Measurements from ENCODE around the gene LCN1. TPM values are rescaled to one million over a fixed set of nuclear protein-coding genes. Genes with fewer than 3 reads are reported as not detected.

The LCN1 gene
- total RNA-seq, 4 donors from 2014 or later: not detected

DNA sequence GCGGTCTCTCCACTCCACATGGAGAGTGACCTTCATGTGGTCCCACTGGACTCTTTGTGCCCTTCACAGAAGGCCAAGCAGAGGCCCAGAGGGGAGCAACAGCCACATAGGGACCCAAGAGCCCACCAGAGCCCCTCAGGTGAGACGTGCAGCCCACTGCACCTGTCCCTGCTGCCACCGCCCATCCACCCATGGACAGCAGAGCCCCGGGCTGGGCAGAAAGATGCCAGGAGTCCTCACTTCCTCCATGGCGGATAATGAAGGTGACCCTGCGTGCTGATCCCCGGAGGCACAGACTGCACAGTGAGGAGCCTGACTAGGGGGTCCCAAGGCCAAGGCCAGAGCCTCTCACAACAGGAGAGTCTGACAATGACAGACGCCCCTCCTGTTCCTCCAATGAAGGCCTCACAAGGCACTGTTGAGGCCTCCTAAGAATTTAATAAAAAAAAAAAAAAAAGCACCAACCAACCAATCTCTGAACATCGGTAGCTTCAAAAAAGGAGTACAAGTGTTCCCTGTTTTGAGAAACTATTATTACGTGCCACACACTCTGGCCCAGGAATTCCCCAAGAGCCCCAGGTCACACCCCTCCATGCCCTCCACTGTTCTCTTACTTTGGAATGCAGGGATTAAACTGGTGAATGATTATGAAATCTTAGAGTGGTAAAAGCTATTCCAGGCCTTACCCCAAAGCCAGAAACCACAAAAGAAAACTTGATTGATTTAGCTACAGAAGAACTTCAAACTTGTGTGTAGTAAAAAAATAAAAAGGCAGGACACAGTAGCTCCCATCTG is 44.5 kb upstream of the LCN1 start:
- no peak overlapping the region for H3K27ac ChIP-seq
- peak in 1 of 2 donors; percentile 23 for DNase-seq
- 80 to 85% methylated on average over 8 to 10 of the region's 10 CpGs for WGBS, 2 donors
- H3K36me3 ChIP-seq: no peaks in the 10 kb centered on the region
- no peaks in the 10 kb centered on the region for H3K27me3 ChIP-seq
- no peaks in the 10 kb centered on the region for H3K9me3 ChIP-seq
- no peak overlapping the region for H3K4me3 ChIP-seq (replicated peaks in 1 of 3)
- TF ChIP-seq CTCF (IDR thresholded peaks at IDR 0.05) (no peak), POLR2A (IDR thresholded peaks at IDR 0.05) (no peak)
- H3K4me1 ChIP-seq: peaks cover 6 to 18% of the 10 kb centered on the region in 2 donors
- intact Hi-C loops (cut with DNase I): no loop called here

GRCh38 chr9:135478191-135478590 is 43.0 kb upstream of the LCN1 start:
- no peaks in the 10 kb centered on the region for H3K36me3 ChIP-seq
- DNase-seq: no peak
- 84 to 89% methylated on average over 10 of the region's 10 CpGs for WGBS, 2 donors
- H3K4me3 ChIP-seq (replicated peaks in 1 of 3): no peak overlapping the region
- H3K4me1 ChIP-seq: peaks cover 6 to 18% of the 10 kb centered on the region in 2 donors
- no peak for TF ChIP-seq POLR2A (IDR thresholded peaks at IDR 0.05)
- no peak for TF ChIP-seq CTCF (IDR thresholded peaks at IDR 0.05)
- no peaks in the 10 kb centered on the region for H3K9me3 ChIP-seq
- H3K27me3 ChIP-seq: no peaks in the 10 kb centered on the region
- H3K27ac ChIP-seq: no peak overlapping the region
- intact Hi-C loops (cut with DNase I): no loop called here

DNA sequence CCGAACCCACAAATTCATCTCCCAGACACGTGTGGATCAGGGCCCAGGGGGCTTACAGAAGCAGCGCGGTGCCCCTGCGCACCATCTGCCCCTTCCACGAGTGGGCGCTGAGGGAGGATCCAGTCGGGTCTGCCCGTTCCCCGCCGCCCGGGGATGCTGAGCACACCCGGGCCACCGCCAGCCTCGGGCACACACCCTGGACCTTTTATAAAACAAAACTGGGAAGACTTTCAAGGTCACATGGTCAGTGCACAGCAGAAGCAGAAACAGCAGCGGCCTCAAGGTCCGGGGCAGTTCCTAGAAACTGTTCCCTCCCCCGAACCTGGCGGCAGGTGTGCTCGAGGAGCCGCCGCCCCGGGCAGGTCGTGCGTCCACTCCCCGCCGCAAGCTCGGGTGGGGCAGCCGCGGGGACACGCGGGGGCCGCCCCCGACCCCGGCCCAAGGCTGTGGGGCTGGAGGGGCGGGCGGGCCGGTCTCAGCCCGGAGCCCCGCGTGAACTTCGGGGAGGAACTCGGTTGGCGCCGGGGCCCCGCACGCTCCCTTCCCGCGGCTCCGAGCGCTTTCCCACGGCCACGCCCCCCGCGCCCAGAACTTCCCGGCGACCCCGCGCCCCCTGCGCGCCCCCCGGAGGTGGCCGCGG is 42.3 kb upstream of the LCN1 start:
- peak; percentile 74 to 76 for DNase-seq
- H3K36me3 ChIP-seq: peaks cover under 1 to 1% of the 10 kb centered on the region in 2 donors
- no peaks in the 10 kb centered on the region for H3K27me3 ChIP-seq
- 5 to 13% methylated on average over 14 to 15 of the region's 64 CpGs for WGBS, 2 donors
- no peaks in the 10 kb centered on the region for H3K9me3 ChIP-seq
- intact Hi-C loops (cut with DNase I): no loop called here
- TF ChIP-seq POLR2A (IDR thresholded peaks at IDR 0.05): peak in 1 of 2 donors; percentile 66
- TF ChIP-seq CTCF (IDR thresholded peaks at IDR 0.05): no peak
- peak overlapping the region in 1 of 3 donors; percentile 73 for H3K4me3 ChIP-seq (replicated peaks in 1 of 3)
- peaks cover 6 to 18% of the 10 kb centered on the region in 2 donors for H3K4me1 ChIP-seq
- peak overlapping the region; percentile 54 to 90 (median 65) for H3K27ac ChIP-seq

DNA sequence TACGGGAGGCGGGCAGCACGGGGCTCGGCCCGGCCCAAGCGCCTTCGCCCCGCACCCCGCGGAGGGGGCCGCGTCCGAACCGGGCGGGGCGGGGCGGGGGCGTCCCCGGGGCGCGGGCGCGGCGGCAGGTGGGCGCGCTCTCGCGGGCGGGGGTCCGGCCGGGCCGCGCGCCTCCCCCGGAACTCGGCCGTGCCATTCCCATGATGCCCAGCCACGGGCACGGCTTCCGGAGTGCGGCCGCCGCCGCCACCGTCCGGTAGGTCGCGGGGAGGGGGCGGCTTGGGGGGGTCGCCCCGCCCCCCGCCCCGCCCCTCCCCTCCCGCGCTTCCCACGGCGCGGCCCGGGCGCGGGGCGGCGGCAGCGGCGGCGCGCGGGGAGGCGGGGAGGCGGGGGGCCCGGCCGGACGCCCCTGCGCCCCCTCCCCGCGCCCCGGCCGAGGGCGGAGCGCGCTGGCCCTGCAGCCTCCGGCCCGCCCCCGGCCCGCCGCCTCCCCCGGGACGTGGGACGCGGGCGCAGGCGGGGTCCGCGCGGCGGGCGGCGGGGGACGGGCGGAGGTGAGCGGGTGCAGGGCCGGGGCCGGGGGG is 41.7 kb upstream of the LCN1 start, which contains the start of gene PPP1R26:
PPP1R26 (plus strand) TSS at position 314 of the 584 bp plus-strand sequence. CDS start 4,729 bp downstream, outside the sequence.
- Histone ChIP-seq H3K27me3 (no peaks in the 10 kb centered on the region), H3K9me3 (no peaks in the 10 kb centered on the region), H3K4me3 (replicated peaks in 1 of 3) (peak within 1 kb of the TSS; percentile 30 to 73 (median 64)), H3K4me1 (peaks cover 6 to 18% of the 10 kb centered on the region in 2 donors), H3K27ac (peak within 1 kb of the TSS; percentile 55 to 90 (median 65)), H3K36me3 (peaks cover 7% of the 10 kb centered on the region in 2 donors)
- peak; percentile 61 to 66 for DNase-seq
- no CpG with 5 or more reads among the region's 103 CpGs for WGBS, 2 donors
- TF ChIP-seq POLR2A (IDR thresholded peaks at IDR 0.05) (no peak), CTCF (IDR thresholded peaks at IDR 0.05) (no peak)
- intact Hi-C loops (cut with DNase I): no loop called here

All from thyroid gland (tissue), 4 donors.